ENCODE measurements around the gene CCDC157.

Gene CCDC157

GRCh38 chr22:30425616-30426387 lies 69.0 kb downstream of the CCDC157 start, which contains the start of gene MTFP1 (continued):
- no peak for TF ChIP-seq ZNF423 (tag by site-specific recombination; IDR thresholded peaks at IDR 0.05)
- no peak for TF ChIP-seq ZNF658 (tag by site-specific recombination; IDR thresholded peaks at IDR 0.05)
- no peak for TF ChIP-seq ZNF169 (tag by site-specific recombination; IDR thresholded peaks at IDR 0.05)
- TF ChIP-seq, protein P1, sequence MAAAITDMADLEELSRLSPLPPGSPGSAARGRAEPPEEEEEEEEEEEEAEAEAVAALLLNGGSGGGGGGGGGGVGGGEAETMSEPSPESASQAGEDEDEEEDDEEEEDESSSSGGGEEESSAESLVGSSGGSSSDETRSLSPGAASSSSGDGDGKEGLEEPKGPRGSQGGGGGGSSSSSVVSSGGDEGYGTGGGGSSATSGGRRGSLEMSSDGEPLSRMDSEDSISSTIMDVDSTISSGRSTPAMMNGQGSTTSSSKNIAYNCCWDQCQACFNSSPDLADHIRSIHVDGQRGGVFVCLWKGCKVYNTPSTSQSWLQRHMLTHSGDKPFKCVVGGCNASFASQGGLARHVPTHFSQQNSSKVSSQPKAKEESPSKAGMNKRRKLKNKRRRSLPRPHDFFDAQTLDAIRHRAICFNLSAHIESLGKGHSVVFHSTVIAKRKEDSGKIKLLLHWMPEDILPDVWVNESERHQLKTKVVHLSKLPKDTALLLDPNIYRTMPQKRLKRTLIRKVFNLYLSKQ (tag by site-specific recombination; IDR thresholded peaks at IDR 0.05; ENCODE audit: borderline replicate concordance), result no peak
- TF ChIP-seq, protein P2, sequence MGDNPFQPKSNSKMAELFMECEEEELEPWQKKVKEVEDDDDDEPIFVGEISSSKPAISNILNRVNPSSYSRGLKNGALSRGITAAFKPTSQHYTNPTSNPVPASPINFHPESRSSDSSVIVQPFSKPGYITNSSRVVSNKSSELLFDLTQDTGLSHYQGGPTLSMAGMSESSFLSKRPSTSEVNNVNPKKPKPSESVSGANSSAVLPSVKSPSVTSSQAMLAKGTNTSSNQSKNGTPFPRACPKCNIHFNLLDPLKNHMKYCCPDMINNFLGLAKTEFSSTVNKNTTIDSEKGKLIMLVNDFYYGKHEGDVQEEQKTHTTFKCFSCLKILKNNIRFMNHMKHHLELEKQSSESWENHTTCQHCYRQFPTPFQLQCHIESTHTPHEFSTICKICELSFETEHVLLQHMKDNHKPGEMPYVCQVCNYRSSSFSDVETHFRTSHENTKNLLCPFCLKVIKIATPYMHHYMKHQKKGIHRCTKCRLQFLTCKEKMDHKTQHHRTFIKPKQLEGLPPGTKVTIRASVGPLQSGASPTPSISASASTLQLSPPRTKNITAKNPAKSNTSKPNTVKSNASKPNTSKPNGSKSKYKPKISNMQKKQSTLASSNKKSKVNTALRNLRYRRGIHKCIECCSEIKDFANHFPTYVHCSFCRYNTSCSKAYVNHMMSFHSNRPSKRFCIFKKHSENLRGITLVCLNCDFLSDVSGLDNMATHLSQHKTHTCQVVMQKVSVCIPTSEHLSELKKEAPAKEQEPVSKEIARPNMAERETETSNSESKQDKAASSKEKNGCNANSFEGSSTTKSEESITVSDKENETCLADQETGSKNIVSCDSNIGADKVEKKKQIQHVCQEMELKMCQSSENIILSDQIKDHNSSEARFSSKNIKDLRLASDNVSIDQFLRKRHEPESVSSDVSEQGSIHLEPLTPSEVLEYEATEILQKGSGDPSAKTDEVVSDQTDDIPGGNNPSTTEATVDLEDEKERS (tag by site-specific recombination; IDR thresholded peaks at IDR 0.05), result no peak
- TF ChIP-seq ZNF510 (tag by site-specific recombination; IDR thresholded peaks at IDR 0.05; ENCODE audit: insufficient replicate concordance), result no peak
- TF ChIP-seq ZNF112 (tag by site-specific recombination; IDR thresholded peaks at IDR 0.05), result no peak
- no peak for TF ChIP-seq TRIM28 (IDR thresholded peaks at IDR 0.05; ENCODE audit: borderline replicate concordance, low read length)
- TF ChIP-seq, protein P3, sequence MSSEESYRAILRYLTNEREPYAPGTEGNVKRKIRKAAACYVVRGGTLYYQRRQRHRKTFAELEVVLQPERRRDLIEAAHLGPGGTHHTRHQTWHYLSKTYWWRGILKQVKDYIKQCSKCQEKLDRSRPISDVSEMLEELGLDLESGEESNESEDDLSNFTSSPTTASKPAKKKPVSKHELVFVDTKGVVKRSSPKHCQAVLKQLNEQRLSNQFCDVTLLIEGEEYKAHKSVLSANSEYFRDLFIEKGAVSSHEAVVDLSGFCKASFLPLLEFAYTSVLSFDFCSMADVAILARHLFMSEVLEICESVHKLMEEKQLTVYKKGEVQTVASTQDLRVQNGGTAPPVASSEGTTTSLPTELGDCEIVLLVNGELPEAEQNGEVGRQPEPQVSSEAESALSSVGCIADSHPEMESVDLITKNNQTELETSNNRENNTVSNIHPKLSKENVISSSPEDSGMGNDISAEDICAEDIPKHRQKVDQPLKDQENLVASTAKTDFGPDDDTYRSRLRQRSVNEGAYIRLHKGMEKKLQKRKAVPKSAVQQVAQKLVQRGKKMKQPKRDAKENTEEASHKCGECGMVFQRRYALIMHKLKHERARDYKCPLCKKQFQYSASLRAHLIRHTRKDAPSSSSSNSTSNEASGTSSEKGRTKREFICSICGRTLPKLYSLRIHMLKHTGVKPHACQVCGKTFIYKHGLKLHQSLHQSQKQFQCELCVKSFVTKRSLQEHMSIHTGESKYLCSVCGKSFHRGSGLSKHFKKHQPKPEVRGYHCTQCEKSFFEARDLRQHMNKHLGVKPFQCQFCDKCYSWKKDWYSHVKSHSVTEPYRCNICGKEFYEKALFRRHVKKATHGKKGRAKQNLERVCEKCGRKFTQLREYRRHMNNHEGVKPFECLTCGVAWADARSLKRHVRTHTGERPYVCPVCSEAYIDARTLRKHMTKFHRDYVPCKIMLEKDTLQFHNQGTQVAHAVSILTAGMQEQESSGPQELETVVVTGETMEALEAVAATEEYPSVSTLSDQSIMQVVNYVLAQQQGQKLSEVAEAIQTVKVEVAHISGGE (tag by site-specific recombination; conservative IDR thresholded peaks at IDR 0.05; ENCODE audit: low read depth), result no peak
- TF ChIP-seq ATF2 (tag by site-specific recombination; IDR thresholded peaks at IDR 0.05; ENCODE audit: low read depth), result no peak
- TF ChIP-seq ZNF488 (tag by site-specific recombination; IDR thresholded peaks at IDR 0.05), result no peak
- no peak for TF ChIP-seq ZNF610 (tag by site-specific recombination; IDR thresholded peaks at IDR 0.05; ENCODE audit: borderline replicate concordance)
- TF ChIP-seq OVOL3 (tag by site-specific recombination; IDR thresholded peaks at IDR 0.05), result no peak
- TF ChIP-seq SP3 (tag by site-specific recombination; IDR thresholded peaks at IDR 0.05), result peak; percentile 27; the same call in 1 of the 2 replicates
- TF ChIP-seq FEZF1 (tag by site-specific recombination; IDR thresholded peaks at IDR 0.05), result no peak
- peak; percentile 55 for TF ChIP-seq ZIC2 (tag by site-specific recombination; IDR thresholded peaks at IDR 0.05)
- TF ChIP-seq INSM2 (tag by site-specific recombination; IDR thresholded peaks at IDR 0.05), result no peak
- TF ChIP-seq RBAK (tag by site-specific recombination; IDR thresholded peaks at IDR 0.05), result no peak
- TF ChIP-seq ZNF416 (tag by site-specific recombination; IDR thresholded peaks at IDR 0.05), result no peak
- no peak for TF ChIP-seq ZNF449 (tag by site-specific recombination; IDR thresholded peaks at IDR 0.05)
- 0 out of 2 replicates have a peak, but pooled peaks have one; percentile 41 for TF ChIP-seq SP7 (tag by site-specific recombination; IDR thresholded peaks at IDR 0.05)
- peak; percentile 77; the same call in 1 of the 2 replicates for TF ChIP-seq ZEB2 (tag by site-specific recombination; IDR thresholded peaks at IDR 0.05)
- TF ChIP-seq ZNF670 (tag by site-specific recombination; IDR thresholded peaks at IDR 0.05; ENCODE audit: low read depth), result no peak
- TF ChIP-seq ZBTB20 (tag by site-specific recombination; IDR thresholded peaks at IDR 0.05), result peak; percentile 94
- TF ChIP-seq HOXC10 (CRISPR knock-in tag; IDR thresholded peaks at IDR 0.05), result no peak
- TF ChIP-seq GLIS1 (tag by site-specific recombination; IDR thresholded peaks at IDR 0.05), result peak; percentile 5; the same call in 1 of the 2 replicates
